Measurements from ENCODE around the gene IL1RN. TPM values are rescaled to one million over a fixed set of nuclear protein-coding genes. Genes with fewer than 3 reads are reported as not detected.

Gene IL1RN
- total and polyA plus RNA-seq, 10 of the 15 experiments (the other 5 are each of a cell fraction or from before 2014, with no cell fraction given), result 0.04 TPM; not detected in 7

GRCh38 chr2:113116100-113116958, 11.1 kb upstream of the IL1RN start (continued):
- TF ChIP-seq, protein P1, sequence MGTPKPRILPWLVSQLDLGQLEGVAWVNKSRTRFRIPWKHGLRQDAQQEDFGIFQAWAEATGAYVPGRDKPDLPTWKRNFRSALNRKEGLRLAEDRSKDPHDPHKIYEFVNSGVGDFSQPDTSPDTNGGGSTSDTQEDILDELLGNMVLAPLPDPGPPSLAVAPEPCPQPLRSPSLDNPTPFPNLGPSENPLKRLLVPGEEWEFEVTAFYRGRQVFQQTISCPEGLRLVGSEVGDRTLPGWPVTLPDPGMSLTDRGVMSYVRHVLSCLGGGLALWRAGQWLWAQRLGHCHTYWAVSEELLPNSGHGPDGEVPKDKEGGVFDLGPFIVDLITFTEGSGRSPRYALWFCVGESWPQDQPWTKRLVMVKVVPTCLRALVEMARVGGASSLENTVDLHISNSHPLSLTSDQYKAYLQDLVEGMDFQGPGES (IDR thresholded peaks at IDR 0.05), result no peak
- TF ChIP-seq SIN3A (IDR thresholded peaks at IDR 0.05; ENCODE audit: low read depth, low read length) (no peak), NFYB (IDR thresholded peaks at IDR 0.05; ENCODE audit: insufficient read depth, low read depth, low read length) (no peak), FOXM1 (IDR thresholded peaks at IDR 0.05; ENCODE audit: low read depth, low read length) (no peak), EZH2 (IDR thresholded peaks at IDR 0.05; ENCODE audit: borderline replicate concordance, control insufficient read depth, low read depth, low read length) (no peak), NFIC (IDR thresholded peaks at IDR 0.05; ENCODE audit: low read depth, low read length) (peak; percentile 63; the same call in 1 of the 2 replicates), CBX3 (IDR thresholded peaks at IDR 0.05; ENCODE audit: borderline replicate concordance, low read depth) (no peak), KLF5 (IDR thresholded peaks at IDR 0.05; ENCODE audit: partially characterized antibody) (no peak), CBFB (IDR thresholded peaks at IDR 0.05; ENCODE audit: low read depth) (peak; percentile 55; the same call in 1 of the 2 replicates), RCOR1 (conservative IDR thresholded peaks at IDR 0.05; ENCODE audit: low read depth, low read length) (no peak), EP300 (IDR thresholded peaks at IDR 0.05; ENCODE audit: borderline replicate concordance in 1 of 2, control insufficient read depth in 1 of 2, low read depth in 2 of 2, low read length in 2 of 2) (no peak), ELK1 (IDR thresholded peaks at IDR 0.05; ENCODE audit: low read depth, low read length) (no peak), SMAD5 (IDR thresholded peaks at IDR 0.05; ENCODE audit: low read depth) (no peak), TARDBP (IDR thresholded peaks at IDR 0.05; ENCODE audit: borderline replicate concordance) (no peak), ZNF384 (IDR thresholded peaks at IDR 0.05; ENCODE audit: borderline replicate concordance, low read depth, low read length) (no peak), NRF1 (conservative IDR thresholded peaks at IDR 0.05; ENCODE audit: low read depth, low read length) (no peak), LARP7 (IDR thresholded peaks at IDR 0.05) (no peak), PML (IDR thresholded peaks at IDR 0.05; ENCODE audit: low read length) (no peak), MLLT1 (IDR thresholded peaks at IDR 0.05) (no peak)
- TF ChIP-seq, protein P2, sequence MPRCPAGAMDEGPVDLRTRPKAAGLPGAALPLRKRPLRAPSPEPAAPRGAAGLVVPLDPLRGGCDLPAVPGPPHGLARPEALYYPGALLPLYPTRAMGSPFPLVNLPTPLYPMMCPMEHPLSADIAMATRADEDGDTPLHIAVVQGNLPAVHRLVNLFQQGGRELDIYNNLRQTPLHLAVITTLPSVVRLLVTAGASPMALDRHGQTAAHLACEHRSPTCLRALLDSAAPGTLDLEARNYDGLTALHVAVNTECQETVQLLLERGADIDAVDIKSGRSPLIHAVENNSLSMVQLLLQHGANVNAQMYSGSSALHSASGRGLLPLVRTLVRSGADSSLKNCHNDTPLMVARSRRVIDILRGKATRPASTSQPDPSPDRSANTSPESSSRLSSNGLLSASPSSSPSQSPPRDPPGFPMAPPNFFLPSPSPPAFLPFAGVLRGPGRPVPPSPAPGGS (IDR thresholded peaks at IDR 0.05; ENCODE audit: borderline replicate concordance, insufficient read depth, low read depth, low read length, poor library complexity, severe bottlenecking), result no peak
- TF ChIP-seq, protein P3, sequence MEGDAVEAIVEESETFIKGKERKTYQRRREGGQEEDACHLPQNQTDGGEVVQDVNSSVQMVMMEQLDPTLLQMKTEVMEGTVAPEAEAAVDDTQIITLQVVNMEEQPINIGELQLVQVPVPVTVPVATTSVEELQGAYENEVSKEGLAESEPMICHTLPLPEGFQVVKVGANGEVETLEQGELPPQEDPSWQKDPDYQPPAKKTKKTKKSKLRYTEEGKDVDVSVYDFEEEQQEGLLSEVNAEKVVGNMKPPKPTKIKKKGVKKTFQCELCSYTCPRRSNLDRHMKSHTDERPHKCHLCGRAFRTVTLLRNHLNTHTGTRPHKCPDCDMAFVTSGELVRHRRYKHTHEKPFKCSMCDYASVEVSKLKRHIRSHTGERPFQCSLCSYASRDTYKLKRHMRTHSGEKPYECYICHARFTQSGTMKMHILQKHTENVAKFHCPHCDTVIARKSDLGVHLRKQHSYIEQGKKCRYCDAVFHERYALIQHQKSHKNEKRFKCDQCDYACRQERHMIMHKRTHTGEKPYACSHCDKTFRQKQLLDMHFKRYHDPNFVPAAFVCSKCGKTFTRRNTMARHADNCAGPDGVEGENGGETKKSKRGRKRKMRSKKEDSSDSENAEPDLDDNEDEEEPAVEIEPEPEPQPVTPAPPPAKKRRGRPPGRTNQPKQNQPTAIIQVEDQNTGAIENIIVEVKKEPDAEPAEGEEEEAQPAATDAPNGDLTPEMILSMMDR (IDR thresholded peaks at IDR 0.05 in 2 of 3, conservative IDR thresholded peaks at IDR 0.05 in 1 of 3; ENCODE audit: control insufficient read depth in 2 of 3, extremely low read depth in 1 of 3, insufficient read depth in 1 of 3, low read depth in 3 of 3, low read length in 3 of 3), result no peak

All from GM12878 (cell line).